ENCODE results near the gene ELAVL1. TPM values are rescaled to one million over a fixed set of nuclear protein-coding genes. Genes with fewer than 3 reads are reported as not detected.
A peak's percentile ranks its signal among the peaks of the same experiment; 100 is the strongest.

Gene ELAVL1
- total and polyA plus RNA-seq, 9 of the 15 experiments (the other 6 are each of a cell fraction or from before 2014, with no cell fraction given): 4.3 to 172 (median 69.2) TPM

GRCh38 chr19:7915250-7916102, 90.0 kb downstream of the ELAVL1 start:
- Histone ChIP-seq H3K4me3 (no peak overlapping the region), H3K9me1 (ENCODE audit: control insufficient read depth, insufficient read depth, low read length) (no peaks in the 10 kb centered on the region), H3K27ac (ENCODE audit: extremely low read depth, low read depth, low read length) (no peak overlapping the region), H2AFZ (ENCODE audit: low read depth, low read length) (no peak overlapping the region), H3K4me2 (ENCODE audit: insufficient read depth, low read length) (no peak overlapping the region), H4K20me1 (replicated peaks; ENCODE audit: control insufficient read depth, insufficient read depth, low read length) (no peaks in the 10 kb centered on the region), H3K27me3 (ENCODE audit: control insufficient read depth in 2 of 2, insufficient read depth in 2 of 2, low read length in 2 of 2) (no peaks in the 10 kb centered on the region), H3K4me1 (replicated peaks in 1 of 2; ENCODE audit: control insufficient read depth in 2 of 2, insufficient read depth in 2 of 2, low read length in 2 of 2) (peaks cover 7 to 73% of the 10 kb centered on the region in 2 experiments; a peak in 4 of 5 replicates), H3K79me2 (ENCODE audit: control insufficient read depth, insufficient read depth, low read length) (peaks cover 14% of the 10 kb centered on the region), H3K9ac (ENCODE audit: insufficient read depth in 1 of 2, low read depth in 2 of 2, low read length in 2 of 2) (peak overlapping the region in 1 of 2 experiments; percentile 35; a peak in 1 of 4 replicates), H3K36me3 (ENCODE audit: control insufficient read depth, insufficient read depth, low read length) (peaks cover 29% of the 10 kb centered on the region; the same call in 1 of the 3 replicates), H3K9me3 (replicated peaks; ENCODE audit: control insufficient read depth, insufficient read depth, low read depth, low read length) (no peaks in the 10 kb centered on the region)
- no TSS peak for BruUV-seq (replicated peaks)
- intact Hi-C loops (cut with micrococcal nuclease): no loop called here
- DNase-seq (ENCODE audit: extremely low read depth in 1 of 4, low spot score in 3 of 4): no peak
- CTCF ChIA-PET (ENCODE audit: low intra/inter-chr PET ratio): no interaction called here
- no peak for FAIRE-seq
- POLR2A ChIA-PET: interaction anchor here (0.7 to 1.7 kb wide), 4 partner anchors 12 to 56 kb away, joined by 3 to 5 read pairs (median 4); partner anchors contain the start of gene MAP2K7
- WGBS (ENCODE audit: insufficient coverage, low coverage, missing lambda C conversion rate): 65% methylated on average over 24 of the region's 24 CpGs
- in situ Hi-C loops (cut with MboI): no loop called here
- no peak for ATAC-seq
- TF ChIP-seq ZNF124 (CRISPR knock-in tag; IDR thresholded peaks at IDR 0.05) (no peak), CEBPB (tag; IDR thresholded peaks at IDR 0.05) (no peak), TCF15 (CRISPR knock-in tag; IDR thresholded peaks at IDR 0.05) (no peak), FOXO4 (CRISPR knock-in tag; IDR thresholded peaks at IDR 0.05) (no peak), ZNF57 (CRISPR knock-in tag; IDR thresholded peaks at IDR 0.05) (no peak), PRMT5 (CRISPR knock-in tag; IDR thresholded peaks at IDR 0.05) (no peak), GATAD2A (IDR thresholded peaks at IDR 0.05) (no peak), EHMT2 (IDR thresholded peaks at IDR 0.05) (no peak), MBD2 (IDR thresholded peaks at IDR 0.05; ENCODE audit: borderline replicate concordance, low read depth) (no peak)
